Neural cell (in vitro differentiated cells): Measurements from ENCODE around the gene SLC17A2. TPM values are rescaled to one million over a fixed set of nuclear protein-coding genes. Genes with fewer than 3 reads are reported as not detected.

Source experiments
- H2AFZ ChIP-seq: fragments of 200-600, 300-800 bp; sonication (generic), shearing (Covaris generic); 2 replicates; pipeline ENCODE4 v1.6.0; 2014; ENCODE audit warnings: low read depth, mild to moderate bottlenecking, antibody characterized with exemption, low read length, moderate library complexity
- H3F3A ChIP-seq: fragments of 200-600 bp; shearing (Covaris generic); 2 replicates; pipeline ENCODE4 v1.6.1; 2016; ENCODE audit warnings: mild to moderate bottlenecking, moderate library complexity, mixed read lengths, antibody characterized with exemption, low read length; ENCODE audit not compliant: insufficient read depth, poor library complexity, severe bottlenecking
- H3K27ac ChIP-seq: fragments of 200-600, 300-800 bp; sonication (generic), shearing (Covaris generic); 2 replicates; pipeline ENCODE4 v1.5.1; 2014; ENCODE audit warnings: mild to moderate bottlenecking, low read length, moderate library complexity
- H3K27me3 ChIP-seq: fragments of 300-800, 200-600 bp; sonication (generic), shearing (Covaris generic); 2 replicates; pipeline ENCODE4 v1.6.0; 2014; ENCODE audit warnings: mild to moderate bottlenecking, low read depth, low read length, moderate library complexity; ENCODE audit not compliant: insufficient read depth
- H3K36me3 ChIP-seq: fragments of 300-800, 200-600 bp; sonication (generic), shearing (Covaris generic); 2 replicates; pipeline ENCODE4 v1.5.1; 2014; ENCODE audit warnings: mild to moderate bottlenecking, antibody characterized with exemption, low read length, moderate library complexity; ENCODE audit not compliant: insufficient read depth
- H3K4me2 ChIP-seq: fragments of 300-800, 200-600 bp; sonication (generic), shearing (Covaris generic); 2 replicates; pipeline ENCODE4 v1.6.0; 2014; ENCODE audit warnings: mild to moderate bottlenecking, low read length
- H3K4me3 ChIP-seq: fragments of 300-800, 200-600 bp; sonication (generic), shearing (Covaris generic); 2 replicates; pipeline ENCODE4 v1.5.1; 2014; ENCODE audit warnings: mild to moderate bottlenecking, low read length, moderate library complexity
- H3K79me2 ChIP-seq: fragments of 200-600 bp; shearing (Covaris generic); replicated peaks from 2 replicates; pipeline ENCODE4 v1.6.0; 2014; ENCODE audit warnings: mild to moderate bottlenecking, low read length, moderate library complexity; ENCODE audit not compliant: insufficient read depth
- H3K9ac ChIP-seq: fragments of 300-800, 200-600 bp; sonication (generic), shearing (Covaris generic); 2 replicates; pipeline ENCODE4 v1.6.1; 2016; ENCODE audit warnings: mild to moderate bottlenecking, low read length, mixed read lengths
- H3K9me2 ChIP-seq: fragments of 200-600 bp; shearing (Covaris generic); 2 replicates; pipeline ENCODE4 v1.6.1; 2016; ENCODE audit warnings: mild to moderate bottlenecking, low read length, mixed read lengths; ENCODE audit not compliant: insufficient read depth
- H3K9me3 ChIP-seq: fragments of 200-600, 300-800 bp; sonication (generic), shearing (Covaris generic); 2 replicates; pipeline ENCODE4 v1.6.1; 2016; ENCODE audit warnings: mild to moderate bottlenecking, mixed run types, low read length, moderate library complexity, mixed read lengths
- H4K20me1 ChIP-seq: fragments of 200-600 bp; shearing (Covaris generic); 2 replicates; pipeline ENCODE4 v1.6.1; 2016; ENCODE audit warnings: mild to moderate bottlenecking, mixed run types; ENCODE audit not compliant: insufficient read depth
- EP300 ChIP-seq: fragments of 450-650 bp; conservative IDR thresholded peaks from 2 replicates; pipeline ENCODE4 v1.6.1; 2014; ENCODE audit warnings: antibody characterized with exemption, mild to moderate bottlenecking, moderate library complexity; ENCODE audit not compliant: poor library complexity, severe bottlenecking
- EZH2 ChIP-seq: fragments of 200-600, 300-800 bp; shearing (Covaris generic), sonication (generic); IDR thresholded peaks from 2 replicates; pipeline ENCODE4 v1.6.1; 2014; ENCODE audit warnings: antibody characterized with exemption, low read length, borderline replicate concordance, mild to moderate bottlenecking; ENCODE audit not compliant: insufficient read depth, poor library complexity, severe bottlenecking
- MXI1 ChIP-seq: fragments of 450-650 bp; conservative IDR thresholded peaks from 2 replicates; pipeline ENCODE4 v1.6.1; 2014; ENCODE audit warnings: antibody characterized with exemption, mild to moderate bottlenecking; ENCODE audit not compliant: poor library complexity, severe bottlenecking
- POLR2AphosphoS5 ChIP-seq: IDR thresholded peaks from 2 replicates; pipeline ENCODE4 v1.6.1; 2012
- RAD21 ChIP-seq: fragments of 450-650 bp; conservative IDR thresholded peaks from 2 replicates; pipeline ENCODE4 v1.6.1; 2014; ENCODE audit warnings: antibody characterized with exemption, mild to moderate bottlenecking, moderate library complexity
- SMC3 ChIP-seq: fragments of 450-650 bp; conservative IDR thresholded peaks from 2 replicates; pipeline ENCODE4 v1.6.1; 2014; ENCODE audit warnings: antibody characterized with exemption, mild to moderate bottlenecking, moderate library complexity; ENCODE audit not compliant: poor library complexity
- TAF1 ChIP-seq: IDR thresholded peaks from 2 replicates; pipeline ENCODE4 v1.6.1; 2012; ENCODE audit warnings: low read depth
- polyA plus RNA-seq: library from polyadenylated mRNA; depleted of rRNA; stranded (reverse); fragments of >200 nt; gene quantifications from 2 replicates; pipeline ENCODE4 v1.2.3, GENCODE V29; 2014
- TF ChIP-seq, protein P1 (sequence below): IDR thresholded peaks from 2 replicates; pipeline ENCODE4 v1.6.1; 2012; ENCODE audit warnings: borderline replicate concordance
- TF ChIP-seq, protein P2 (sequence below): fragments of 450-650 bp; IDR thresholded peaks from 2 replicates; pipeline ENCODE4 v1.5.1; 2014; ENCODE audit warnings: antibody characterized with exemption, mild to moderate bottlenecking, moderate library complexity; ENCODE audit not compliant: poor library complexity, severe bottlenecking

SLC17A2 gene
- polyA plus RNA-seq, 1 donor from 2014 or later: not detected

DNA sequence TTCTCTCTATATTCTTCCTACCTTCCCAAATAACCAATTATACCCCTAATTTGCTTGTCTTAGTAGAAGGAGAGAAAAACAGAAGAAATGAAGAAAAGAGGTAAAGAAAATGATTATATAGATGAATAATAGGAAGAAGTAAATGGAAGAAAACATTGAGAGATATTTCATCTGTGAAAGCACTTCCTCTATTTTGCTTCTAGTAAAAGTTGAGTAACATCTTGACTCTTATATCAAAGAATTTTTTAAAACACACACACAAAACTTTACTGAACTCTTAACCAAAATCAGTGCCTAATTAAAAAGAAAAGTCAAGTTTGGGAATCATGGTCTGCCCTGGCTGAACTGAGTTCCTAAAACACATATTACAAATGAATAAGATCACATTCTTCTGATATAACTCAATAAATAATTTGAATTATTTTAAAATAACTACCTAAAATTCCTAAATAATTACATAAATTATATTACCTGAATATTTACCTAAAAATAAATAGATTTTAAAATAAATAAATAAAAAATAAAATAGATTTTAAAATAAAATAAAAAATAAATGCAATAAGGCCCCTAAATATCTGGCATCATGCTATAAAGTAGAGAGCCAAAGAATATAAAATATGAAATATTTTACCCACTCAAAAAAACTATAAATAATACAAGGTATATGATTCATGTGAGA, 8.8 kb downstream of the SLC17A2 start:
- Histone ChIP-seq H3K36me3 (no peaks in the 10 kb centered on the region), H3K79me2 (no peaks in the 10 kb centered on the region), H3K9me2 (no peaks in the 10 kb centered on the region), H3K27ac (no peak overlapping the region), H4K20me1 (no peaks in the 10 kb centered on the region), H3K4me3 (no peak overlapping the region), H2AFZ (no peak overlapping the region), H3K9me3 (no peaks in the 10 kb centered on the region), H3K9ac (no peak overlapping the region), H3K4me2 (no peak overlapping the region), H3F3A (no peaks in the 10 kb centered on the region), H3K27me3 (no peaks in the 10 kb centered on the region)
- no peak for TF ChIP-seq TAF1

DNA sequence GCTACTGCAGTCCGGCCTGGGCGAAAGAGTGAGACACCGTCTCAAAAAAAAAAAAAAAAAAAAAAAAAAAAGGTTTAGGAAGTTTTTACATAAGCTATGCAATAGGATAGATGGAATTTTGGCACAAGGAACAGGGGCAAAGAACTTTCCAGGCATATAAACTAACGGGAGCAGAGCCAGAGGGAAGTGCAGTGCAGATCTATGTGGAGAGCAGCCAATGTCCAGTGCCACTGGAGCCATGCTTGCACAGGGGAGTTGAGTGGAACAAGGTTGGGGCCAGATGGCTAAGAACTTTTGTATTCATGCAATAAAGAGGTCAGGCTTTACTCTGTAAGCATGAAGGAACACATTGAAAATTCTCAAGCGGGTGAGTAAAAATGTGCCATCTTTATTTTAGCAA, 10.8 kb downstream of the SLC17A2 start:
- H3K9ac ChIP-seq: no peak overlapping the region
- H2AFZ ChIP-seq: no peak overlapping the region
- TF ChIP-seq RAD21 (no peak), MXI1 (no peak), POLR2AphosphoS5 (no peak), TAF1 (no peak), SMC3 (no peak), EP300 (no peak)
- TF ChIP-seq, protein P1, sequence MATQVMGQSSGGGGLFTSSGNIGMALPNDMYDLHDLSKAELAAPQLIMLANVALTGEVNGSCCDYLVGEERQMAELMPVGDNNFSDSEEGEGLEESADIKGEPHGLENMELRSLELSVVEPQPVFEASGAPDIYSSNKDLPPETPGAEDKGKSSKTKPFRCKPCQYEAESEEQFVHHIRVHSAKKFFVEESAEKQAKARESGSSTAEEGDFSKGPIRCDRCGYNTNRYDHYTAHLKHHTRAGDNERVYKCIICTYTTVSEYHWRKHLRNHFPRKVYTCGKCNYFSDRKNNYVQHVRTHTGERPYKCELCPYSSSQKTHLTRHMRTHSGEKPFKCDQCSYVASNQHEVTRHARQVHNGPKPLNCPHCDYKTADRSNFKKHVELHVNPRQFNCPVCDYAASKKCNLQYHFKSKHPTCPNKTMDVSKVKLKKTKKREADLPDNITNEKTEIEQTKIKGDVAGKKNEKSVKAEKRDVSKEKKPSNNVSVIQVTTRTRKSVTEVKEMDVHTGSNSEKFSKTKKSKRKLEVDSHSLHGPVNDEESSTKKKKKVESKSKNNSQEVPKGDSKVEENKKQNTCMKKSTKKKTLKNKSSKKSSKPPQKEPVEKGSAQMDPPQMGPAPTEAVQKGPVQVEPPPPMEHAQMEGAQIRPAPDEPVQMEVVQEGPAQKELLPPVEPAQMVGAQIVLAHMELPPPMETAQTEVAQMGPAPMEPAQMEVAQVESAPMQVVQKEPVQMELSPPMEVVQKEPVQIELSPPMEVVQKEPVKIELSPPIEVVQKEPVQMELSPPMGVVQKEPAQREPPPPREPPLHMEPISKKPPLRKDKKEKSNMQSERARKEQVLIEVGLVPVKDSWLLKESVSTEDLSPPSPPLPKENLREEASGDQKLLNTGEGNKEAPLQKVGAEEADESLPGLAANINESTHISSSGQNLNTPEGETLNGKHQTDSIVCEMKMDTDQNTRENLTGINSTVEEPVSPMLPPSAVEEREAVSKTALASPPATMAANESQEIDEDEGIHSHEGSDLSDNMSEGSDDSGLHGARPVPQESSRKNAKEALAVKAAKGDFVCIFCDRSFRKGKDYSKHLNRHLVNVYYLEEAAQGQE: no peak
- TF ChIP-seq, protein P2, sequence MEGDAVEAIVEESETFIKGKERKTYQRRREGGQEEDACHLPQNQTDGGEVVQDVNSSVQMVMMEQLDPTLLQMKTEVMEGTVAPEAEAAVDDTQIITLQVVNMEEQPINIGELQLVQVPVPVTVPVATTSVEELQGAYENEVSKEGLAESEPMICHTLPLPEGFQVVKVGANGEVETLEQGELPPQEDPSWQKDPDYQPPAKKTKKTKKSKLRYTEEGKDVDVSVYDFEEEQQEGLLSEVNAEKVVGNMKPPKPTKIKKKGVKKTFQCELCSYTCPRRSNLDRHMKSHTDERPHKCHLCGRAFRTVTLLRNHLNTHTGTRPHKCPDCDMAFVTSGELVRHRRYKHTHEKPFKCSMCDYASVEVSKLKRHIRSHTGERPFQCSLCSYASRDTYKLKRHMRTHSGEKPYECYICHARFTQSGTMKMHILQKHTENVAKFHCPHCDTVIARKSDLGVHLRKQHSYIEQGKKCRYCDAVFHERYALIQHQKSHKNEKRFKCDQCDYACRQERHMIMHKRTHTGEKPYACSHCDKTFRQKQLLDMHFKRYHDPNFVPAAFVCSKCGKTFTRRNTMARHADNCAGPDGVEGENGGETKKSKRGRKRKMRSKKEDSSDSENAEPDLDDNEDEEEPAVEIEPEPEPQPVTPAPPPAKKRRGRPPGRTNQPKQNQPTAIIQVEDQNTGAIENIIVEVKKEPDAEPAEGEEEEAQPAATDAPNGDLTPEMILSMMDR: no peak
- H3F3A ChIP-seq: no peaks in the 10 kb centered on the region
- H3K4me2 ChIP-seq: no peak overlapping the region
- no peaks in the 10 kb centered on the region for H3K36me3 ChIP-seq
- no peaks in the 10 kb centered on the region for H3K27me3 ChIP-seq
- H3K79me2 ChIP-seq: no peaks in the 10 kb centered on the region
- no peak overlapping the region for H3K4me3 ChIP-seq
- H4K20me1 ChIP-seq: no peaks in the 10 kb centered on the region
- no peaks in the 10 kb centered on the region for H3K9me2 ChIP-seq
- H3K27ac ChIP-seq: no peak overlapping the region
- H3K9me3 ChIP-seq: no peaks in the 10 kb centered on the region

DNA sequence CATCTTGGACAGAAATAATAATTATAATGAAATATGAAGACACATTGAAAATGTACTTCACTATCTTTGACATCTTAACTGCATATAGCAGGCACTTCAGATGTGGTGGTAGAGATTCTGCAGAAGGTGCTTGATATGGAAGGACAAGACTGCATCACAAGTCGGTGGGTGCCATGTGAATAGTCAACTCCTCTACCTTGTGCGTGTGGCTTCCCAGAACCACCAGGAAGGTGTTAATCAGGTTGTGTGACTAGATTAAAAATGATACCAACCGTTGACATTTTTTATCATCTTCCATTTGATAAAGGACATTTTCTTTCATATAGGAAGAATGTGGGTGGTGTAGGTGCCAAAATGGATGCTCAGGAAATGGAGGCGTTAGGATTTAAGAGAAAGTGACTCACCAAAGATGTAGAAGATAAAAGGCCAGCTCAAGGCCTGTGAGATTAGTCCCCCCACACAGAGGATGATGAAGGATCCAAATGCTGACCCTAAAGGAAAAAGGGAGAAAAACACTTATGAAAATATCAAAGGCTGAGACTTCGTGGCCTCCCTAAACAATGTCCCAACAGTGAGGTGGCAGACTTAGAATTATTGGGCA, 12.3 kb downstream of the SLC17A2 start:
- H4K20me1 ChIP-seq: no peaks in the 10 kb centered on the region
- no peak overlapping the region for H3K4me3 ChIP-seq
- H3K27ac ChIP-seq: no peak overlapping the region
- H3K9me2 ChIP-seq: no peaks in the 10 kb centered on the region
- H3K9ac ChIP-seq: no peak overlapping the region
- TF ChIP-seq POLR2AphosphoS5 (no peak), EZH2 (no peak), RAD21 (no peak), EP300 (no peak), MXI1 (no peak), SMC3 (no peak)
- TF ChIP-seq, protein P2: no peak
- H3K36me3 ChIP-seq: no peaks in the 10 kb centered on the region
- no peak overlapping the region for H3K4me2 ChIP-seq
- no peaks in the 10 kb centered on the region for H3K9me3 ChIP-seq
- H3F3A ChIP-seq: no peaks in the 10 kb centered on the region
- no peaks in the 10 kb centered on the region for H3K27me3 ChIP-seq
- no peaks in the 10 kb centered on the region for H3K79me2 ChIP-seq
- no peak overlapping the region for H2AFZ ChIP-seq
